GM12873 (cell line): Measurements from ENCODE around the gene TMPRSS9.

Source experiments
- TF ChIP-seq, protein P1 (sequence below): IDR thresholded peaks from 2 replicates; pipeline ENCODE4 v1.5.1; 2012; ENCODE audit warnings: low read depth, mild to moderate bottlenecking, moderate library complexity, low read length, control low read depth; ENCODE audit not compliant: insufficient read depth; ENCODE audit errors: missing control alignments

TMPRSS9 gene

GRCh38 chr19:2345076-2345475 is 15.0 kb upstream of the TMPRSS9 start:
- TF ChIP-seq, protein P1, sequence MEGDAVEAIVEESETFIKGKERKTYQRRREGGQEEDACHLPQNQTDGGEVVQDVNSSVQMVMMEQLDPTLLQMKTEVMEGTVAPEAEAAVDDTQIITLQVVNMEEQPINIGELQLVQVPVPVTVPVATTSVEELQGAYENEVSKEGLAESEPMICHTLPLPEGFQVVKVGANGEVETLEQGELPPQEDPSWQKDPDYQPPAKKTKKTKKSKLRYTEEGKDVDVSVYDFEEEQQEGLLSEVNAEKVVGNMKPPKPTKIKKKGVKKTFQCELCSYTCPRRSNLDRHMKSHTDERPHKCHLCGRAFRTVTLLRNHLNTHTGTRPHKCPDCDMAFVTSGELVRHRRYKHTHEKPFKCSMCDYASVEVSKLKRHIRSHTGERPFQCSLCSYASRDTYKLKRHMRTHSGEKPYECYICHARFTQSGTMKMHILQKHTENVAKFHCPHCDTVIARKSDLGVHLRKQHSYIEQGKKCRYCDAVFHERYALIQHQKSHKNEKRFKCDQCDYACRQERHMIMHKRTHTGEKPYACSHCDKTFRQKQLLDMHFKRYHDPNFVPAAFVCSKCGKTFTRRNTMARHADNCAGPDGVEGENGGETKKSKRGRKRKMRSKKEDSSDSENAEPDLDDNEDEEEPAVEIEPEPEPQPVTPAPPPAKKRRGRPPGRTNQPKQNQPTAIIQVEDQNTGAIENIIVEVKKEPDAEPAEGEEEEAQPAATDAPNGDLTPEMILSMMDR: no peak

DNA sequence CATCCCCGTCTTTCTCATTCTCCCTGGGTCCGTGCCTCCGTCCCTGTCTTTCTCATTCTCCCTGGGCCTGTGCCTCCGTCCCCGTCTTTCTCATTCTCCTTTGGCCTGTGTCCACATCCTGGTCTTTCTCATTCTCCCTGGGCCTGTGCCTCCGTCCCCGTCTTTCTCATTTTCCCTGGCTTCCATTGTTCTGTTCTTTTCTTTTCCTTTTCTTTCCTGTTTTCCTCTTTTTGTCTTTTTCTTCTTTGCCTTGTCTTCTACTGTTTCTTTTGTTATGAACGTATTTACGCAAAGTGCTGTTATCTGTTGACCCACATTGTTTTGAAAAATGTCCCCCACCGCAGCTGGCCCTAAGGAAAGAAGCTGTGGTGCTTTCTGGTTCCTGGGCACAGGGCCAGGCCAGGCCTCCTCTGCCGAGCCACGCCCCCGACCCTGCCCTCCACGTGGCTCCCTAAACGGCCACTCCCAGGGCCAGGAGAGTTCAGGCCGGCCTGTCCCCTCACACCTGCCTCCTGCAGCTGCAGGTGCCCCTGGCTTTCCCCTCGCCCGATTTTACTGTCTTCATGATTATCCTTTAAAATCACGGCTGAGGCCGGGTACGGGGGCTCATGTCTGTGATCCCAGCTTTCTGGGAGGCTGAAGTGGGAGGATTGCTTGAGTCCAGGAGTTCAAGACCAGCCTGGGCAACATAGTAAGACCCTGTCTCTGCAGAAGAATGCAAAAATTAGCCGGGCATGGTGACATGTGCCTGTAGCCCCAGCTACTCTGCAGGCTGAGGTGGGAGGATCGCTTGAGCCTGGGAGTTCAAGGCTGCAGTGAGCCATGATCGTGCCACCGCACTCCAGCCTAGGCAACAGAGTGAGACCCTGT is 14.0 kb upstream of the TMPRSS9 start:
- TF ChIP-seq, protein P1: no peak

GRCh38 chr19:2350656-2351055 is 9.4 kb upstream of the TMPRSS9 start:
- TF ChIP-seq, protein P1: no peak

- TF ChIP-seq, protein P1: no peak
Measured at GRCh38 chr19:2351591-2351990, 8.5 kb upstream of the TMPRSS9 start.

GRCh38 chr19:2352121-2352520 is 7.9 kb upstream of the TMPRSS9 start:
- TF ChIP-seq, protein P1: no peak

GRCh38 chr19:2353159-2353886 is 6.7 kb upstream of the TMPRSS9 start:
- TF ChIP-seq, protein P1: no peak

- TF ChIP-seq, protein P1: no peak
Measured at GRCh38 chr19:2353887-2354592, 6.0 kb upstream of the TMPRSS9 start.
